GM19238 (cell line): ENCODE results near the gene FBXO28.
A peak's percentile ranks its signal among the peaks of the same experiment; 100 is the strongest.
"Not testable (repeated sequence)": the region's sequence is repeated elsewhere in the genome, so short reads cannot be mapped to it uniquely, and the experiment has no call there.

Source experiments
- DNase-seq: peaks from one replicate; pipeline ENCODE4 v3.0.0; 2011; ENCODE audit warnings: low spot score; ENCODE audit not compliant: insufficient read length

The FBXO28 gene

GRCh38 chr1:224113918-224114786 is at the start of gene FBXO28:
TSS of gene FBXO28 (plus strand) at chr1:224114111. CDS start at chr1:224114130, 19 bp downstream.
- peak; percentile 89 for DNase-seq

- DNase-seq: no peak
Observed at GRCh38 chr1:224064150-224064549, 49.8 kb upstream of the FBXO28 start.

GRCh38 chr1:224065455-224065854 is 48.5 kb upstream of the FBXO28 start:
- DNase-seq: no peak

- no peak for DNase-seq
Observed at GRCh38 chr1:224067207-224067606, 46.7 kb upstream of the FBXO28 start.

GRCh38 chr1:224067621-224068457 is 46.1 kb upstream of the FBXO28 start:
- no peak for DNase-seq

- DNase-seq: no peak
Observed at GRCh38 chr1:224068458-224069072, 45.3 kb upstream of the FBXO28 start.

- no peak for DNase-seq
Observed at GRCh38 chr1:224069138-224069537, 44.8 kb upstream of the FBXO28 start.

GRCh38 chr1:224070521-224070920 is 43.4 kb upstream of the FBXO28 start:
- no peak for DNase-seq

GRCh38 chr1:224076407-224076806 is 37.5 kb upstream of the FBXO28 start:
- DNase-seq: no peak

GRCh38 chr1:224079644-224080043 is 34.3 kb upstream of the FBXO28 start:
- DNase-seq: not testable (repeated sequence)

GRCh38 chr1:224080115-224080774 is 33.7 kb upstream of the FBXO28 start:
- no peak for DNase-seq

- no peak for DNase-seq
Observed at GRCh38 chr1:224081604-224082003, 32.3 kb upstream of the FBXO28 start.

GRCh38 chr1:224082146-224082545 is 31.8 kb upstream of the FBXO28 start:
- DNase-seq: no peak

GRCh38 chr1:224084867-224085266 is 29.0 kb upstream of the FBXO28 start:
- DNase-seq: no peak

GRCh38 chr1:224085421-224086108 is 28.3 kb upstream of the FBXO28 start:
- no peak for DNase-seq

- DNase-seq: no peak
Observed at GRCh38 chr1:224087286-224087794, 26.6 kb upstream of the FBXO28 start.

- DNase-seq: no peak
Observed at GRCh38 chr1:224089583-224089982, 24.3 kb upstream of the FBXO28 start.

- no peak for DNase-seq
Observed at GRCh38 chr1:224090116-224090515, 23.8 kb upstream of the FBXO28 start.

- DNase-seq: no peak
Observed at GRCh38 chr1:224092111-224092510, 21.8 kb upstream of the FBXO28 start.

- no peak for DNase-seq
Observed at GRCh38 chr1:224092601-224093000, 21.3 kb upstream of the FBXO28 start.

GRCh38 chr1:224095339-224095738 is 18.6 kb upstream of the FBXO28 start:
- no peak for DNase-seq
